Suppressor macrophage treated with lipopolysaccharide for 4 hours (primary cell): ENCODE results near the gene GSDME.
A peak's percentile ranks its signal among the peaks of the same experiment; 100 is the strongest.
"Not testable (repeated sequence)": the region's sequence is repeated elsewhere in the genome, so short reads cannot be mapped to it uniquely, and the experiment has no call there.

ENCODE experiments used
- DNase-seq: peaks from one replicate; pipeline ENCODE4 v3.0.0-alpha.2; 2020

The GSDME gene

DNA sequence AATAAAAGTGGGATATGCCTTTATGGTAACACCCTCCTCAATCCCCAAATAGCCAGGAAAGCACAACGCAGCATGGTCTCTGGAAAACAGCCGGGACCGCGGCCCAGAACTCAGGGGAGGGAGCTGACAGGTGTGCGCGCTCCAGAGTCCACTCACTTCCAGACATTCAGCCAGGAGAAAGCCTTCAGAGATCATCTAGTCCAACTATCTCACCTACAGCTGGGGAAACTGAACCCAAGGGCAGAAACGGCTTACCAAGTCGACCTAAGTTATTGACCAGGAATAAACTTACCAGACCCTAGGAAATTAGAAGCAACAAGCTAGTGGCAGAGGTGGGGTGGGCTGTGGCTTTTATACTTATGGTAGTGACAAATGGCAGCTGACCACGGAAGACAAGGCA lies 16.4 kb downstream of the GSDME start:
- DNase-seq: no peak

GRCh38 chr7:24739306-24739705 lies 18.0 kb downstream of the GSDME start:
- DNase-seq: no peak

DNA sequence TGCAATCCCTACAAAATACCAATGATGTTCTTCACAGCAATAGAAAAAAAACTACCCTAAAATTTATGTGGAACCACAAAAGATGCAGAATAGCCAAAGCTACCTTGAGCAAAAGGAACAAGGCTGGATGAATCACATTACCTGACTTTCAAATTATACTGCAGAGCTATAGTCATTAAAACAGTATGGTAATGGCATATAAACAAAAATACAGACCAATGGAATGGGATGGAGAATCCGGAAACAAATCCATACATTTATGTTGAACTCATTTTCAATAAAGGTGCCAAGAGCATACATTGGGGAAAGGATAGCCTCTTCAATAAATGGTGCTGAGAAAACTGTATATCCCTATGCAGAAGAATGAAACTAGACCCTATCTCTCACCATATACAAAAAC lies 18.7 kb downstream of the GSDME start:
- no peak for DNase-seq

GRCh38 chr7:24737281-24737680 lies 20.0 kb downstream of the GSDME start:
- DNase-seq: no peak

- DNase-seq: not testable (repeated sequence)
Observed at GRCh38 chr7:24735594-24735993, 21.7 kb downstream of the GSDME start.

- no peak for DNase-seq
Observed at GRCh38 chr7:24734306-24734705, 23.0 kb downstream of the GSDME start.

GRCh38 chr7:24733414-24734060 lies 23.7 kb downstream of the GSDME start:
- DNase-seq: no peak

DNA sequence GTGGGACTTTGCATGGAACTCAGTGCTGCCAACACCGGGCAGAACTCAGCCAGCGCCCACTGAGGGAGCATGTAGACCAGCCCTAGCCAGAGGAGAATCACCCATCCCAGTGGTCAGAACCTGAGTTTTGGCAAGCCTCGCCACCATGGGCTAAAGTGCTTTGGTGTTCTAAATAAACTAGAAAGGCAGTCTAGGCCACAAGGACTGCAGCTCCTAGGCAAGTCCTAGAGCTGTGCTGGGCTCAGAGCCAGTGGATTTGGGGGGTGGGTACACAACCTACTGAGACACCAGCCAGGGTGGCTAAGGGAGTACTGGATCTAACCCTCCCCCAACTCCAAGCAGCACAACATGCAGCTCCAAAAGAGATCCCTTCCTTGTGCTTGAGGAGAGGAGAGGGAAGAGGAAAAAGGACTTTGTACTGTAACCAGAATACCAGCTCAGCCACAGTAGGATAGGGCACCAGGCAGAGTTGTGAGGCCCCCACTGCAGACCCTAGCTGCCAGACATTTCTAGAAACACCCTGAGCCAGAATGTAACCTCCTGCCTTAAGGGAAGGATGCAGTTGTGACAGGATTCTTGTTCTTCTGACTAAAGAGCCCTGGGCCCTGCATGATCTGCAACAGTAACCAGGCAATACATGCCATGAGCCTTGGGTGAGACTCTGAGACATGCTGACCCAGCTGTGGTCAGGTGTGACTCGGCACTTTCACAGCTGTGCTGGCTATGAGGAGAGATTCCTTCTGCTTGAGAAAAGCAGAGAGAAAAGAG lies 24.4 kb downstream of the GSDME start:
- DNase-seq: peak; percentile 3

- DNase-seq: no peak
Observed at GRCh38 chr7:24731313-24731712, 26.0 kb downstream of the GSDME start.

DNA sequence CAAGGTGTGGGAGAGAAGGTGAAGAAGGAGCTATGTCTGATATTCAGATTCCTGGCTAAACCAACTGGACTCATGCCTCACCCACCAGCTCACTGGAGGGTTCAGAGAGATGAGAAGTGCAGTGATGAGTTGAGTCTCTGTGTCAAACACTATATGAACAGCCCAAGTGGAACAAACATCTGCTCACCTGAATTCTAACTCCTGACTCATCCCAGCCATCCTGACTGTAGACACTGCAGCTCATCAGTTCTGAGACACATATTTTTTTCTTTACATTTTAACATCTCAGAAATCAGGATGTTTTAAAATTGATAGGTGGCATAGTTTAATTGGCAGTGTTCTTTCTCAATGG lies 27.3 kb downstream of the GSDME start:
- DNase-seq: no peak

GRCh38 chr7:24729365-24730017 lies 27.8 kb downstream of the GSDME start:
- no peak for DNase-seq

GRCh38 chr7:24728503-24729364 lies 28.5 kb downstream of the GSDME start:
- DNase-seq: peak; percentile 15

- DNase-seq: no peak
Observed at GRCh38 chr7:24728121-24728500, 29.2 kb downstream of the GSDME start.

DNA sequence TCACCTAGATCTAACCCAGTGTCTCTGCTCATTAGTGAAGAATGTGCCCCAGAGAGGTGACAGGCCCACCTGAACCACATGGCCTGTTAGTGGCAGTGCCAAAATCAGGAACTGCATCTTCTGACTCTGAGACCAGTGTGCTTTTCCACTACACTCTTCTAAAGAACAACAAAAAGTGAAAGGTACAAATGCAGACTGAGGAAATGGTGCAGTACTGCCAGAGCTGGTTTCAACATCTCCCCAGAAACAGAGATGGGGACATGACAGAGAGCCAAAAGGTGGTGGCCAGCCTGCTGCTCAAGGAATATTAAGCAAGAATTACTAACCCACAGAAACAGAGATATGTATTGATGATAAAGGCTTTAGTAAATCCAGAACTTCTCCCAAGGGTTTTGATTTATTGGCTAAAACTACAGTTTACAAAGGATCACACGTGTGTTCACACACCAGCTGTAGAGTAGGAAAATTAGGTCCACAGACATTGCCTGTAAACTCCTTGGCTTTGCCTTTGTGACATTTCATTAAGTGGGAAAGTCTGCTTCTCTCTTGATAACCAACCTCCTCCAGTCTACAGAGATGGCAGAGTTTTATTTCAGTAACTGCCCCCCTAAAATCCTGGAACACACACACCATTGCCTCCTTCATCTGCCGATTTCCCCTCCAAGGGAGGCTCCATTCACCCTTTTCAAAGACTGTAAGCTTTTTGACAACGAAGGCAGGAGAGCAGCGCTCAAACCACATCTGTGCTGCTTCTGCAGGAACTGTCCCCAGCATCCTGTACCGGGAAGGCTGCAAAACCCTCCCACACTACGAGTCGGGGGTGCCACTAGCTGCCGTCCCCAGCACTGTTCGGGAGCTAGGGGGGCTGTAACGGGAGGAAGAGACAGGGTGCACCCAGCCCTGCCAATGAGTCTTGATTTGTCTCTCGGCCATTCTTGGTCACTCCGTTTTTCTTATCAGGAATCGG lies 29.8 kb downstream of the GSDME start:
- peak; percentile 48 for DNase-seq

GRCh38 chr7:24725554-24726241 lies 31.6 kb downstream of the GSDME start:
- no peak for DNase-seq

DNA sequence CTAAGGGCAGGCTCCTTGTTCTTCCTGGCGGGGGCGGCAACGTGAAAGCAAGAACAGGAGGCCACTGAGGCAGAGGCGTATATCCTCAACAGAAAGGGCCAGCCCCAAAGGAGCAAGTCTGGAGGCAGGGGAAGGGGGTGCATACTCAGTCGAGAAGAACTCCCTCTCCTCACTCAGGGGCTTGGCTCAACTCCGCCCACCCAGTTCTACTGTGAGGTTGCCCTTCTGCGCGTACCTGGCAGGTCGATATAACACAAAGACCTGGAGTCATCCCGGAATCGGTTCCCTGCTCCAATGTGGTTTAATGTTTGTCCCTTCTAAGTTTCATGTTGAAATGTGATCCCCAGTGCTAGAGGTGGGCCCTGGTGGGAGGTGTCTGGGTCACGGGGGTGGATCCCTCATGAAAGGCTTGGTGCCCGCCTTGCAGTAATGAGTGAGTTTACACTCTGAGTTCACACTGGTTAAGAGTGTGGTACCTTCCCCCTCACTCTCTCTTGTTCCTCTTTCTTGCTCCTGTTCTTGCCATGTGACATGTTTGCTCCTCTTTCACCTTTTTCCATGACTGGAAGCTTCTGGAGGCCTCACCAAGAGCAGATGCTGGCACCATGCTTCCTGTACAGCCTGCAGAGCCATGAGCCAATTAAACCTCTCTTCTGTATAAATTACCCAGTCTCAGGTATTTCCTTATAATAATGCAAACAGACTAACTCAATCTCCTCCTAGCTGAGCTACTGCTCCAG lies 32.6 kb downstream of the GSDME start:
- DNase-seq: no peak

DNA sequence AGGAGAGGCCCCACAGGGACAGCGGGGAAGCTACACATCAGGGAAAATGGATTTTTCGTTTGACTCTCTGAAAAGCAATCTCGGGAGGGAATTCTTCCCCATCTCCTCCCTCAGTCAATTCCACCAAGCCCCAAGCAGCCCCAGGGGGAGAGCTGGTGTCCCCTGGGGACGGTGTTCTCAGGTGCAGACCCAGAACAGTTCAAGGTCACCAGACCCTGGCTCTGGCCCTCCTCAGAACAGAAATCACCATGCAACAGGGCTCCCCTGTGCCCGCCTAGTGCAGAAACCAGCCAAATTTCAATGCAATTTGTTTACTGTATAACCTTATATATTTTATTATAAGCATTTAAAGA lies 34.1 kb downstream of the GSDME start:
- DNase-seq: no peak

GRCh38 chr7:24722386-24723177 lies 34.7 kb downstream of the GSDME start:
- DNase-seq: no peak

GRCh38 chr7:24721481-24722001 lies 35.7 kb downstream of the GSDME start:
- DNase-seq: no peak

DNA sequence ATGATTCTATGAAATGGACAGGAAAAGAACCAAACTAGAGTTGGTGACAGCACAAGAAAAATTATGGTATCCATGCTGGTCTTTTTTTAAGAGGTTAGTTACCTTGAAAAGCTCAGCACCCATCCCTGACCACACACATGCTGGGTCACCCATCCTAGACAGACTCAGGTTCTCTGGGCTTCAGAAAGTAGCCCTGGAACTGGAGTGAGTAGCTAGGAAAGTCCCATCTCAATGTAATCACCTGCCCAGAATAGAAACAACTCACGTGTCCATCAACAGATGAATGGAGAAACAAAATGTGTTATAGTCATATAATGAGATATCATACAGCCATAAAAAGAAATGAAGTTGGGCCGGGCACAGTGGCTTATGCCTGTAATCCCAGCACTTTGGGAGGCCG lies 37.0 kb downstream of the GSDME start:
- no peak for DNase-seq
